HEK293 (cell line): Measurements from ENCODE around the gene MRTFA.
A peak's percentile ranks its signal among the peaks of the same experiment; 100 is the strongest.

Experiments
- ELK4 ChIP-seq: IDR thresholded peaks from 2 replicates; pipeline ENCODE4 v1.6.1; 2011; ENCODE audit warnings: mild to moderate bottlenecking, low read depth, low read length, borderline replicate concordance
- FEZF1 ChIP-seq: fragments of 450-650 bp; formaldehyde crosslinking; IDR thresholded peaks from 2 replicates; pipeline ENCODE4 v1.5.1; 2016; ENCODE audit warnings: missing biosample characterization, missing genetic modification characterization
- GLI4 ChIP-seq: fragments of 450-650 bp; formaldehyde crosslinking; IDR thresholded peaks from 2 replicates; pipeline ENCODE4 v1.5.1; 2016; ENCODE audit warnings: missing biosample characterization, missing genetic modification characterization
- HIC1 ChIP-seq: fragments of 450-650 bp; formaldehyde crosslinking; IDR thresholded peaks from 2 replicates; pipeline ENCODE4 v1.5.1; 2016; ENCODE audit warnings: missing biosample characterization, missing genetic modification characterization
- HOXD13 ChIP-seq: sonication (generic); formaldehyde crosslinking; IDR thresholded peaks from 2 replicates; pipeline ENCODE4 v1.8.0; 2022; ENCODE audit warnings: missing genetic modification reagents, borderline replicate concordance
- IKZF3 ChIP-seq: fragments of 450-650 bp; IDR thresholded peaks from 2 replicates; pipeline ENCODE4 v1.5.0; 2018; ENCODE audit warnings: missing biosample characterization, mild to moderate bottlenecking, missing genetic modification characterization, moderate library complexity
- OVOL3 ChIP-seq: fragments of 450-650 bp; formaldehyde crosslinking; IDR thresholded peaks from 2 replicates; pipeline ENCODE4 v1.5.1; 2016; ENCODE audit warnings: missing biosample characterization, missing genetic modification characterization
- PRDM4 ChIP-seq: fragments of 450-650 bp; formaldehyde crosslinking; IDR thresholded peaks from 2 replicates; pipeline ENCODE4 v1.5.1; 2017; ENCODE audit warnings: missing biosample characterization, missing genetic modification characterization
- SCRT2 ChIP-seq: fragments of 450-650 bp; formaldehyde crosslinking; IDR thresholded peaks from 2 replicates; pipeline ENCODE4 v1.5.1; 2016; ENCODE audit warnings: missing biosample characterization, missing genetic modification characterization
- ZBTB11 ChIP-seq: fragments of 450-650 bp; formaldehyde crosslinking; conservative IDR thresholded peaks from 2 replicates; pipeline ENCODE4 v1.5.1; 2016; ENCODE audit warnings: low read depth, missing biosample characterization, missing genetic modification characterization
- ZFP3 ChIP-seq: fragments of 450-650 bp; formaldehyde crosslinking; IDR thresholded peaks from 2 replicates; pipeline ENCODE4 v1.5.1; 2016; ENCODE audit warnings: low read depth, missing biosample characterization, missing genetic modification characterization
- ZNF121 ChIP-seq: fragments of 450-650 bp; formaldehyde crosslinking; IDR thresholded peaks from 2 replicates; pipeline ENCODE4 v1.5.1; 2016; ENCODE audit warnings: missing biosample characterization, missing genetic modification characterization
- ZNF132 ChIP-seq: fragments of 450-650 bp; formaldehyde crosslinking; IDR thresholded peaks from 2 replicates; pipeline ENCODE4 v1.5.1; 2017; ENCODE audit warnings: missing biosample characterization, missing genetic modification characterization, borderline replicate concordance
- ZNF140 ChIP-seq: fragments of 450-650 bp; formaldehyde crosslinking; IDR thresholded peaks from 2 replicates; pipeline ENCODE4 v1.5.1; 2016; ENCODE audit warnings: missing biosample characterization, missing genetic modification characterization
- ZNF16 ChIP-seq: fragments of 450-650 bp; formaldehyde crosslinking; IDR thresholded peaks from 2 replicates; pipeline ENCODE4 v1.5.1; 2016; ENCODE audit warnings: low read depth, missing biosample characterization, missing genetic modification characterization
- ZNF211 ChIP-seq: fragments of 450-650 bp; formaldehyde crosslinking; IDR thresholded peaks from 2 replicates; pipeline ENCODE4 v1.5.1; 2016; ENCODE audit warnings: low read depth, missing biosample characterization, missing genetic modification characterization
- ZNF23 ChIP-seq: fragments of 450-650 bp; formaldehyde crosslinking; IDR thresholded peaks from 2 replicates; pipeline ENCODE4 v1.5.1; 2016; ENCODE audit warnings: missing biosample characterization, missing genetic modification characterization, borderline replicate concordance
- ZNF426 ChIP-seq: fragments of 450-650 bp; formaldehyde crosslinking; IDR thresholded peaks from 2 replicates; pipeline ENCODE4 v1.5.1; 2017; ENCODE audit warnings: missing biosample characterization, missing genetic modification characterization, mild to moderate bottlenecking, inconsistent platforms, moderate library complexity
- ZNF433 ChIP-seq: fragments of 450-650 bp; formaldehyde crosslinking; IDR thresholded peaks from 2 replicates; pipeline ENCODE4 v1.5.1; 2016; ENCODE audit warnings: missing biosample characterization, missing genetic modification characterization, low read depth
- ZNF449 ChIP-seq: fragments of 450-650 bp; formaldehyde crosslinking; IDR thresholded peaks from 2 replicates; pipeline ENCODE4 v1.5.1; 2017; ENCODE audit warnings: missing biosample characterization, mild to moderate bottlenecking, missing genetic modification characterization, moderate library complexity
- ZNF473 ChIP-seq: fragments of 450-650 bp; formaldehyde crosslinking; IDR thresholded peaks from 2 replicates; pipeline ENCODE4 v1.5.1; 2017; ENCODE audit warnings: missing biosample characterization, missing genetic modification characterization
- ZNF48 ChIP-seq: fragments of 450-650 bp; formaldehyde crosslinking; IDR thresholded peaks from 2 replicates; pipeline ENCODE4 v1.5.1; 2016; ENCODE audit warnings: missing biosample characterization, missing genetic modification characterization
- ZNF501 ChIP-seq: fragments of 450-650 bp; formaldehyde crosslinking; IDR thresholded peaks from 2 replicates; pipeline ENCODE4 v1.5.1; 2016; ENCODE audit warnings: missing biosample characterization, missing genetic modification characterization
- ZNF548 ChIP-seq: fragments of 450-650 bp; formaldehyde crosslinking; IDR thresholded peaks from 2 replicates; pipeline ENCODE4 v1.5.1; 2016; ENCODE audit warnings: missing biosample characterization, missing genetic modification characterization
- ZNF621 ChIP-seq: fragments of 450-650 bp; formaldehyde crosslinking; IDR thresholded peaks from 2 replicates; pipeline ENCODE4 v1.5.1; 2017; ENCODE audit warnings: missing biosample characterization, missing genetic modification characterization
- ZNF660 ChIP-seq: fragments of 450-650 bp; IDR thresholded peaks from 2 replicates; pipeline ENCODE4 v1.5.1; 2018; ENCODE audit warnings: missing biosample characterization, mild to moderate bottlenecking, missing genetic modification characterization
- ZNF704 ChIP-seq: fragments of 450-650 bp; formaldehyde crosslinking; IDR thresholded peaks from 2 replicates; pipeline ENCODE4 v1.5.1; 2016; ENCODE audit warnings: missing biosample characterization, missing genetic modification characterization
- ZNF707 ChIP-seq: fragments of 450-650 bp; formaldehyde crosslinking; IDR thresholded peaks from 2 replicates; pipeline ENCODE4 v1.5.1; 2016; ENCODE audit warnings: missing biosample characterization, missing genetic modification characterization
- ZNF785 ChIP-seq: fragments of 450-650 bp; formaldehyde crosslinking; IDR thresholded peaks from 2 replicates; pipeline ENCODE4 v1.5.1; 2016; ENCODE audit warnings: missing biosample characterization, missing genetic modification characterization
- ZNF791 ChIP-seq: fragments of 450-650 bp; formaldehyde crosslinking; IDR thresholded peaks from 2 replicates; pipeline ENCODE4 v1.5.1; 2016; ENCODE audit warnings: missing biosample characterization, missing genetic modification characterization
- ZXDB ChIP-seq: fragments of 450-650 bp; formaldehyde crosslinking; IDR thresholded peaks from 2 replicates; pipeline ENCODE4 v1.5.1; 2016; ENCODE audit warnings: missing biosample characterization, missing genetic modification characterization

MRTFA gene

GRCh38 chr22:40612291-40612751 lies 24.2 kb downstream of the MRTFA start (continued):
- no peak for TF ChIP-seq ZBTB11 (tag by site-specific recombination)
- TF ChIP-seq HIC1, result no peak; the same call in 1 of the 2 replicates
- TF ChIP-seq ZNF785 (tag by site-specific recombination), result no peak
- TF ChIP-seq ZFP3 (tag by site-specific recombination), result no peak
- no peak for TF ChIP-seq SCRT2 (tag by site-specific recombination)
- no peak for TF ChIP-seq ZNF426 (tag by site-specific recombination)
- no peak for TF ChIP-seq ZNF501 (tag by site-specific recombination)
- TF ChIP-seq ZXDB, result no peak
- TF ChIP-seq ZNF121 (tag by site-specific recombination), result no peak
- TF ChIP-seq OVOL3 (tag by site-specific recombination), result no peak
- no peak for TF ChIP-seq ZNF791 (tag by site-specific recombination)
- no peak for TF ChIP-seq ZNF621 (tag by site-specific recombination)
- TF ChIP-seq ZNF23 (tag by site-specific recombination), result no peak
- no peak for TF ChIP-seq ZNF140
- TF ChIP-seq ZNF704 (tag by site-specific recombination), result no peak
- peak; percentile 51; the same call in 1 of the 2 replicates for TF ChIP-seq FEZF1 (tag by site-specific recombination)
- TF ChIP-seq ZNF707 (tag by site-specific recombination), result no peak
- TF ChIP-seq ELK4, result no peak
- no peak for TF ChIP-seq ZNF473 (tag by site-specific recombination)
- peak; percentile 58 for TF ChIP-seq IKZF3 (tag by site-specific recombination)
- no peak; the same call in 1 of the 2 replicates for TF ChIP-seq ZNF660
- no peak for TF ChIP-seq GLI4 (tag by site-specific recombination)
- TF ChIP-seq ZNF449 (tag by site-specific recombination), result no peak
- TF ChIP-seq ZNF132, result no peak
- TF ChIP-seq ZNF48 (tag by site-specific recombination), result no peak
- TF ChIP-seq ZNF16 (tag by site-specific recombination), result no peak
- TF ChIP-seq ZNF548, result no peak
- no peak for TF ChIP-seq HOXD13 (CRISPR knock-in tag)
- TF ChIP-seq PRDM4 (tag by site-specific recombination), result no peak
- TF ChIP-seq ZNF433 (tag by site-specific recombination), result no peak
- no peak for TF ChIP-seq ZNF211 (tag by site-specific recombination)
